Measurements from ENCODE around the gene GALNTL6. TPM values are rescaled to one million over a fixed set of nuclear protein-coding genes. Genes with fewer than 3 reads are reported as not detected.

The GALNTL6 gene
- total and polyA plus RNA-seq, 2 donors from 2014 or later, result 0.60 TPM; not detected in 1

- FAIRE-seq (no peak), DNase-seq (no peak)
- TF ChIP-seq CTCF (IDR thresholded peaks at IDR 0.05; ENCODE audit: borderline replicate concordance, extremely low read depth, insufficient read depth), result no peak
- H3K9me3 ChIP-seq (ENCODE audit: control insufficient read depth in 2 of 3, insufficient read depth in 1 of 3, low read length in 3 of 3), result no peaks in the 10 kb centered on the region
- intact Hi-C loops (cut with DNase I), result no loop called here
- no peaks in the 10 kb centered on the region for H3K36me3 ChIP-seq (ENCODE audit: control insufficient read depth in 2 of 3, insufficient read depth in 3 of 3, low read length in 3 of 3)
- no peak overlapping the region for H3K27ac ChIP-seq (ENCODE audit: low read depth in 2 of 2, low read length in 2 of 2)
- H3K4me1 ChIP-seq (ENCODE audit: control insufficient read depth in 2 of 3, insufficient read depth in 2 of 3, low read depth in 1 of 3, low read length in 3 of 3), result no peaks in the 10 kb centered on the region
- no peak overlapping the region for H3K4me3 ChIP-seq (ENCODE audit: low read length in 3 of 3)
- H3K9ac ChIP-seq (ENCODE audit: low read length in 3 of 3), result no peak overlapping the region
- no peaks in the 10 kb centered on the region for H3K27me3 ChIP-seq (ENCODE audit: control insufficient read depth, insufficient read depth, low read length)
Observed at GRCh38 chr4:171948038-171948437, 134.8 kb downstream of the GALNTL6 start.

GRCh38 chr4:171954650-171955049 lies 141.4 kb downstream of the GALNTL6 start:
- no peak for DNase-seq
- no peaks in the 10 kb centered on the region for H3K4me1 ChIP-seq (ENCODE audit: control insufficient read depth in 2 of 3, insufficient read depth in 2 of 3, low read depth in 1 of 3, low read length in 3 of 3)

GRCh38 chr4:171956678-171957077 lies 143.5 kb downstream of the GALNTL6 start:
- no peak for TF ChIP-seq CTCF (IDR thresholded peaks at IDR 0.05; ENCODE audit: borderline replicate concordance, extremely low read depth, insufficient read depth)
- Histone ChIP-seq H3K27me3 (ENCODE audit: control insufficient read depth, insufficient read depth, low read length) (no peaks in the 10 kb centered on the region), H3K9ac (ENCODE audit: low read length in 3 of 3) (no peak overlapping the region), H3K36me3 (ENCODE audit: control insufficient read depth in 2 of 3, insufficient read depth in 3 of 3, low read length in 3 of 3) (no peaks in the 10 kb centered on the region), H3K4me3 (ENCODE audit: low read length in 3 of 3) (no peak overlapping the region), H3K4me1 (ENCODE audit: control insufficient read depth in 2 of 3, insufficient read depth in 2 of 3, low read depth in 1 of 3, low read length in 3 of 3) (no peaks in the 10 kb centered on the region), H3K27ac (ENCODE audit: low read depth in 2 of 2, low read length in 2 of 2) (no peak overlapping the region), H3K9me3 (ENCODE audit: control insufficient read depth in 2 of 3, insufficient read depth in 1 of 3, low read length in 3 of 3) (no peaks in the 10 kb centered on the region)
- intact Hi-C loops (cut with DNase I), result no loop called here
- no peak for DNase-seq
- FAIRE-seq, result no peak

More at GRCh38 chr4:171954650-171955049, 141.4 kb downstream of the GALNTL6 start:
- Histone ChIP-seq H3K9me3 (ENCODE audit: control insufficient read depth in 2 of 3, insufficient read depth in 1 of 3, low read length in 3 of 3) (no peaks in the 10 kb centered on the region), H3K9ac (ENCODE audit: low read length in 3 of 3) (no peak overlapping the region), H3K27me3 (ENCODE audit: control insufficient read depth, insufficient read depth, low read length) (no peaks in the 10 kb centered on the region), H3K4me3 (ENCODE audit: low read length in 3 of 3) (no peak overlapping the region), H3K27ac (ENCODE audit: low read depth in 2 of 2, low read length in 2 of 2) (no peak overlapping the region), H3K36me3 (ENCODE audit: control insufficient read depth in 2 of 3, insufficient read depth in 3 of 3, low read length in 3 of 3) (no peaks in the 10 kb centered on the region)
- no peak for FAIRE-seq
- intact Hi-C loops (cut with DNase I), result no loop called here
- no peak for TF ChIP-seq CTCF (IDR thresholded peaks at IDR 0.05; ENCODE audit: borderline replicate concordance, extremely low read depth, insufficient read depth)

- intact Hi-C loops (cut with DNase I), result no loop called here
- Histone ChIP-seq H3K9me3 (ENCODE audit: control insufficient read depth in 2 of 3, insufficient read depth in 1 of 3, low read length in 3 of 3) (no peaks in the 10 kb centered on the region), H3K36me3 (ENCODE audit: control insufficient read depth in 2 of 3, insufficient read depth in 3 of 3, low read length in 3 of 3) (no peaks in the 10 kb centered on the region), H3K9ac (ENCODE audit: low read length in 3 of 3) (no peak overlapping the region), H3K27me3 (ENCODE audit: control insufficient read depth, insufficient read depth, low read length) (no peaks in the 10 kb centered on the region), H3K4me1 (ENCODE audit: control insufficient read depth in 2 of 3, insufficient read depth in 2 of 3, low read depth in 1 of 3, low read length in 3 of 3) (no peaks in the 10 kb centered on the region), H3K27ac (ENCODE audit: low read depth in 2 of 2, low read length in 2 of 2) (no peak overlapping the region), H3K4me3 (ENCODE audit: low read length in 3 of 3) (no peak overlapping the region)
- TF ChIP-seq CTCF (IDR thresholded peaks at IDR 0.05; ENCODE audit: borderline replicate concordance, extremely low read depth, insufficient read depth), result no peak
- FAIRE-seq (no peak), DNase-seq (no peak)
Observed at GRCh38 chr4:171962110-171962509, 148.9 kb downstream of the GALNTL6 start.

Data from kidney (tissue), 14 donors.